Measurements from ENCODE around the gene REPS2. TPM values are rescaled to one million over a fixed set of nuclear protein-coding genes. Genes with fewer than 3 reads are reported as not detected.

The REPS2 gene
- total RNA-seq, 4 donors from 2014 or later: 10.8 to 37.0 (median 17.5) TPM

- DNase-seq: no peak
- intact Hi-C loops (cut with DNase I; ENCODE audit: low total_unique reads) (no loop called here), in situ Hi-C loops (cut with MboI; ENCODE audit: low pct_ligation_motif_present in 1 of 4, low pct_unique_long_range_greater_than_20kb in 1 of 4, low sequenced_read_pairs in 3 of 4) (no loop called here)
- Histone ChIP-seq H3K36me3 (no peaks in the 10 kb centered on the region), H3K4me3 (no peak overlapping the region), H3K4me1 (no peaks in the 10 kb centered on the region), H3K27ac (no peak overlapping the region), H3K27me3 (no peaks in the 10 kb centered on the region), H3K9me3 (no peaks in the 10 kb centered on the region)
- 79% methylated on average over 8 of the region's 8 CpGs; no CpG with 5 or more reads in 1 of the 2 donors for WGBS, 2 donors (ENCODE audit: low coverage in 1 of 2)
- no peak for TF ChIP-seq CTCF (IDR thresholded peaks at IDR 0.05)
- TF ChIP-seq POLR2A (IDR thresholded peaks at IDR 0.05): no peak
- no peak for TF ChIP-seq POLR2AphosphoS5 (IDR thresholded peaks at IDR 0.05)
- no peak for TF ChIP-seq EP300 (IDR thresholded peaks at IDR 0.05; ENCODE audit: low read depth)
Measured at GRCh38 chrX:17174671-17175070, 228.2 kb downstream of the REPS2 start.

DNA sequence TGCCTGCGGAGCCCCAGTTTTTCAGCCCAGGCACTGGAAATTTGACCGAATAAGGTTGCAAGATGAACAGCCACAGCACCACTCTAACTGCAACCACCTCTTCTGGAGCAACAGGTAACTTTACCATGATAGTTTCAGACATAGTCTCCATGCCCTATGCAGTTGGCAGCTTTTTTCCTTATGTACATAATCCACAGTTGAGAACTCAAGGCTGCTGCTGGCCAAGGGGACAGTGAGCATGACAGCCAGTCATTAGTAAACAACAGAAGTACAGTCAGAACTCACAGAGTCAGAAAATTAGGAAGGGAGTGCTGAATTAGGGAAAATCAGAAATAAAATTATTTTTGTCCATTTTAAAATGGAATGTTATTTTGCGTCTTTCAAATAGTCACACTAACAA is 235.9 kb downstream of the REPS2 start:
- Histone ChIP-seq H3K27me3 (no peaks in the 10 kb centered on the region), H3K4me1 (no peaks in the 10 kb centered on the region), H3K27ac (no peak overlapping the region), H3K36me3 (no peaks in the 10 kb centered on the region), H3K4me3 (no peak overlapping the region), H3K9me3 (no peaks in the 10 kb centered on the region)
- 87% methylated on average over 3 of the region's 3 CpGs; no CpG with 5 or more reads in 1 of the 2 donors for WGBS, 2 donors (ENCODE audit: low coverage in 1 of 2)
- no peak for DNase-seq
- intact Hi-C loops (cut with DNase I; ENCODE audit: low total_unique reads): no loop called here
- in situ Hi-C loops (cut with MboI; ENCODE audit: low pct_ligation_motif_present in 1 of 4, low pct_unique_long_range_greater_than_20kb in 1 of 4, low sequenced_read_pairs in 3 of 4): no loop called here
- TF ChIP-seq POLR2AphosphoS5 (IDR thresholded peaks at IDR 0.05) (no peak), EP300 (IDR thresholded peaks at IDR 0.05; ENCODE audit: low read depth) (no peak), CTCF (IDR thresholded peaks at IDR 0.05) (no peak), POLR2A (IDR thresholded peaks at IDR 0.05) (no peak)

DNA sequence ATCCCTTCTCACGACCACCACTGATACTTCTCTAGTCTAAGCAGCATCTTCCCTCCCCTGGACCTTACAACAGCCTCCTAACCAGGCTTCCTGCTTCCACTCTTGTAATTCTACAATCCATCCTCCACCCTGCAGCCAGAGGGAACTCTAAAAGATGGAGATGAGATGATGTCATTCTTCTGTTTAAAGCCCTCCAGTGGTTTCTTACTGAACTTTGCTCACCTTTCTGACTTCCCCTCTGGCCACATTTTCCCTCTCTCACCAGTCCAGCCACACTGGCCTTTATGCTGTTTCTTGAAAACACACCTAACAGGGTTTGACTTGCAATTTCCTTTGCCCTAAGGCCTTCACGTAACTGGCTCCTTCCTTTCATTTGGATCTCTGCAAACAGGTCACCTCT is 237.1 kb downstream of the REPS2 start:
- WGBS, 2 donors (ENCODE audit: low coverage in 1 of 2): 72% methylated on average over 2 of the region's 2 CpGs; no CpG with 5 or more reads in 1 of the 2 donors
- Histone ChIP-seq H3K4me1 (no peaks in the 10 kb centered on the region), H3K4me3 (no peak overlapping the region), H3K27ac (no peak overlapping the region), H3K27me3 (no peaks in the 10 kb centered on the region), H3K9me3 (no peaks in the 10 kb centered on the region), H3K36me3 (no peaks in the 10 kb centered on the region)
- no peak for DNase-seq
- in situ Hi-C loops (cut with MboI; ENCODE audit: low pct_ligation_motif_present in 1 of 4, low pct_unique_long_range_greater_than_20kb in 1 of 4, low sequenced_read_pairs in 3 of 4): no loop called here
- intact Hi-C loops (cut with DNase I; ENCODE audit: low total_unique reads): no loop called here
- TF ChIP-seq EP300 (IDR thresholded peaks at IDR 0.05; ENCODE audit: low read depth) (no peak), CTCF (IDR thresholded peaks at IDR 0.05) (no peak), POLR2A (IDR thresholded peaks at IDR 0.05) (no peak), POLR2AphosphoS5 (IDR thresholded peaks at IDR 0.05) (no peak)

- no peak overlapping the region for H3K4me3 ChIP-seq
- WGBS, 2 donors (ENCODE audit: low coverage in 1 of 2): 91 to 100% methylated on average over 2 to 5 of the region's 5 CpGs
- H3K27ac ChIP-seq: no peak overlapping the region
- no peaks in the 10 kb centered on the region for H3K9me3 ChIP-seq
- TF ChIP-seq POLR2AphosphoS5 (IDR thresholded peaks at IDR 0.05) (no peak), CTCF (IDR thresholded peaks at IDR 0.05) (no peak), EP300 (IDR thresholded peaks at IDR 0.05; ENCODE audit: low read depth) (no peak), POLR2A (IDR thresholded peaks at IDR 0.05) (no peak)
- in situ Hi-C loops (cut with MboI; ENCODE audit: low pct_ligation_motif_present in 1 of 4, low pct_unique_long_range_greater_than_20kb in 1 of 4, low sequenced_read_pairs in 3 of 4): no loop called here
- DNase-seq: no peak
- no peaks in the 10 kb centered on the region for H3K4me1 ChIP-seq
- H3K27me3 ChIP-seq: no peaks in the 10 kb centered on the region
- intact Hi-C loops (cut with DNase I; ENCODE audit: low total_unique reads): no loop called here
- H3K36me3 ChIP-seq: no peaks in the 10 kb centered on the region
Measured at GRCh38 chrX:17185431-17185830, 239.0 kb downstream of the REPS2 start.

All from transverse colon (tissue), 4 donors.